Ascending aorta (tissue), 2 donors: ENCODE results near the gene NR3C1. TPM values are rescaled to one million over a fixed set of nuclear protein-coding genes. Genes with fewer than 3 reads are reported as not detected.
A peak's percentile ranks its signal among the peaks of the same experiment; 100 is the strongest.

Source experiments
- DNase-seq, 2 donors: peaks; one replicate each; pipeline ENCODE4 v3.0.0-alpha.2; 2019; ENCODE audit warnings: low spot score in 2 of 2
- H3K27ac ChIP-seq, 2 donors: fragments of 200-600 bp; sonication (generic); one replicate each; pipeline ENCODE4 v1.5.1; 2016 to 2017; ENCODE audit warnings: mild to moderate bottlenecking in 1 of 2
- H3K27me3 ChIP-seq: fragments of 200-600 bp; sonication (generic); one replicate; pipeline ENCODE4 v1.5.1; 2017
- H3K36me3 ChIP-seq, 2 donors: fragments of 200-600 bp; sonication (generic); one replicate each; pipeline ENCODE4 v1.5.1; 2016
- H3K4me1 ChIP-seq, 2 donors: fragments of 200-600 bp; sonication (generic); one replicate each; pipeline ENCODE4 v1.5.1; 2016 to 2017; ENCODE audit warnings: mild to moderate bottlenecking in 1 of 2
- H3K4me3 ChIP-seq, 2 donors: fragments of 200-600 bp; sonication (generic); one replicate each; pipeline ENCODE4 v1.5.1; 2016 to 2017; ENCODE audit warnings: mild to moderate bottlenecking in 1 of 2
- H3K9me3 ChIP-seq, 2 donors: fragments of 200-600 bp; sonication (generic); one replicate each; pipeline ENCODE4 v1.5.1; 2016
- CTCF ChIP-seq, 3 experiments: fragments of 200-600 bp in 2 of 3; fragments of 450-650 bp in 1 of 3; sonication (generic) in 2 of 3; IDR thresholded peaks; one replicate each; pipeline ENCODE4 v1.5.1; 2016 to 2019; ENCODE audit warnings: antibody characterized with exemption in 3 of 3, mild to moderate bottlenecking in 1 of 3, moderate library complexity in 1 of 3
- intact Hi-C: fragments of 100-400 bp; cut with DNase I; formaldehyde crosslinking; loops from one replicate; pipeline ENCODE4 v1.15.1; 2023
- total RNA-seq: library from RNA; depleted of rRNA; stranded (reverse); fragments of >200 nt; gene quantifications from one replicate; pipeline ENCODE4 v1.1.0, GENCODE V29; 2016

The NR3C1 gene
- total RNA-seq, 1 donor from 2014 or later: 18.4 TPM

- no peaks in the 10 kb centered on the region for H3K27me3 ChIP-seq
- no peaks in the 10 kb centered on the region for H3K9me3 ChIP-seq
- peaks cover 3 to 13% of the 10 kb centered on the region in 2 donors for H3K4me1 ChIP-seq
- no peak overlapping the region for H3K4me3 ChIP-seq
- no peaks in the 10 kb centered on the region for H3K36me3 ChIP-seq
- intact Hi-C loops: no loop called here
- DNase-seq: no peak
- no peak overlapping the region for H3K27ac ChIP-seq
- no peak for TF ChIP-seq CTCF (IDR thresholded peaks at IDR 0.05)
These were observed 156.2 kb downstream of the NR3C1 start for GRCh38 chr5:143247134-143247815.

GRCh38 chr5:143245929-143246561 lies 157.4 kb downstream of the NR3C1 start:
- Histone ChIP-seq H3K27me3 (no peaks in the 10 kb centered on the region), H3K36me3 (no peaks in the 10 kb centered on the region), H3K4me1 (peaks cover 3 to 13% of the 10 kb centered on the region in 2 donors), H3K9me3 (no peaks in the 10 kb centered on the region), H3K4me3 (no peak overlapping the region), H3K27ac (no peak overlapping the region)
- TF ChIP-seq CTCF (IDR thresholded peaks at IDR 0.05): no peak
- intact Hi-C loops: no loop called here
- no peak for DNase-seq

GRCh38 chr5:143244990-143245389 lies 158.5 kb downstream of the NR3C1 start:
- intact Hi-C loops: loop anchor here (5.0 kb wide), 3 partner anchors 62 to 157 kb away; partner anchors contain the start of gene NR3C1
- no peaks in the 10 kb centered on the region for H3K9me3 ChIP-seq
- no peak for TF ChIP-seq CTCF (IDR thresholded peaks at IDR 0.05)
- H3K27me3 ChIP-seq: no peaks in the 10 kb centered on the region
- H3K4me1 ChIP-seq: peaks cover 3 to 13% of the 10 kb centered on the region in 2 donors
- H3K27ac ChIP-seq: peak overlapping the region; percentile 63 to 70
- no peak overlapping the region for H3K4me3 ChIP-seq
- H3K36me3 ChIP-seq: no peaks in the 10 kb centered on the region
- DNase-seq: no peak

- peaks cover 3 to 13% of the 10 kb centered on the region in 2 donors for H3K4me1 ChIP-seq
- no peak for TF ChIP-seq CTCF (IDR thresholded peaks at IDR 0.05)
These were observed 159.3 kb downstream of the NR3C1 start for GRCh38 chr5:143244000-143244736.

GRCh38 chr5:143243103-143243502 lies 160.4 kb downstream of the NR3C1 start:
- intact Hi-C loops: loop anchor here (5.0 kb wide), 3 partner anchors 64 to 159 kb away; partner anchors contain the start of gene NR3C1
- no peaks in the 10 kb centered on the region for H3K9me3 ChIP-seq
- TF ChIP-seq CTCF (IDR thresholded peaks at IDR 0.05): no peak
- peaks cover 3 to 13% of the 10 kb centered on the region in 2 donors for H3K4me1 ChIP-seq
- H3K27me3 ChIP-seq: no peaks in the 10 kb centered on the region
- H3K27ac ChIP-seq: no peak overlapping the region
- no peak overlapping the region for H3K4me3 ChIP-seq
- no peaks in the 10 kb centered on the region for H3K36me3 ChIP-seq
- no peak for DNase-seq

More at GRCh38 chr5:143244000-143244736, 159.3 kb downstream of the NR3C1 start:
- Histone ChIP-seq H3K36me3 (no peaks in the 10 kb centered on the region), H3K4me3 (peak overlapping the region; percentile 19 to 44), H3K9me3 (no peaks in the 10 kb centered on the region), H3K27ac (peak overlapping the region; percentile 63 to 70), H3K27me3 (no peaks in the 10 kb centered on the region)
- peak in 1 of 2 donors; percentile 86 for DNase-seq
- intact Hi-C loops: loop anchor here (5.0 kb wide), 3 partner anchors 63 to 158 kb away; partner anchors contain the start of gene NR3C1
